GM19099 (cell line): Measurements from ENCODE around the gene CDK14.

Experiments used
- POLR2A ChIP-seq: IDR thresholded peaks from 3 replicates; pipeline ENCODE4 v1.6.1; 2011; ENCODE audit warnings: low read depth; ENCODE audit not compliant: insufficient read length; ENCODE audit errors: extremely low read depth

The CDK14 gene

GRCh38 chr7:91187061-91187460 is 590.9 kb downstream of the CDK14 start:
- TF ChIP-seq POLR2A = no peak

- TF ChIP-seq POLR2A = no peak
These were observed 595.6 kb downstream of the CDK14 start for GRCh38 chr7:91191771-91192170.

GRCh38 chr7:91193141-91193540 is 597.0 kb downstream of the CDK14 start:
- TF ChIP-seq POLR2A = no peak

- TF ChIP-seq POLR2A = no peak
These were observed 598.7 kb downstream of the CDK14 start for GRCh38 chr7:91194841-91195240.

- no peak for TF ChIP-seq POLR2A
These were observed 599.9 kb downstream of the CDK14 start for GRCh38 chr7:91196058-91196457.

- TF ChIP-seq POLR2A = no peak
These were observed 602.2 kb downstream of the CDK14 start for GRCh38 chr7:91198371-91198770.

GRCh38 chr7:91199601-91200000 is 603.5 kb downstream of the CDK14 start:
- TF ChIP-seq POLR2A = no peak

- TF ChIP-seq POLR2A = no peak
These were observed 605.5 kb downstream of the CDK14 start for GRCh38 chr7:91201442-91202113.

GRCh38 chr7:91206361-91206960 is 610.3 kb downstream of the CDK14 start:
- no peak for TF ChIP-seq POLR2A

GRCh38 chr7:91212582-91212981 is 616.5 kb downstream of the CDK14 start:
- TF ChIP-seq POLR2A = no peak

GRCh38 chr7:91226411-91226810 is 630.3 kb downstream of the CDK14 start:
- TF ChIP-seq POLR2A = no peak

GRCh38 chr7:91228327-91228726 is 632.2 kb downstream of the CDK14 start:
- no peak for TF ChIP-seq POLR2A

- no peak for TF ChIP-seq POLR2A
These were observed 632.9 kb downstream of the CDK14 start for GRCh38 chr7:91228927-91229558.

GRCh38 chr7:91230100-91230499 is 634.0 kb downstream of the CDK14 start:
- no peak for TF ChIP-seq POLR2A

GRCh38 chr7:91230503-91230902 is 634.4 kb downstream of the CDK14 start:
- TF ChIP-seq POLR2A = no peak

- TF ChIP-seq POLR2A = no peak
These were observed 637.1 kb downstream of the CDK14 start for GRCh38 chr7:91233212-91233611.
